Activated CD4-positive, CD25-positive, alpha-beta regulatory T cell (primary cell): Measurements from ENCODE around the gene STXBP5.

Experiments used
- DNase-seq, 4 experiments: peaks; one replicate each; lab custom pipeline; 2025; lab: John Stamatoyannopoulos, UW

STXBP5 gene

DNA sequence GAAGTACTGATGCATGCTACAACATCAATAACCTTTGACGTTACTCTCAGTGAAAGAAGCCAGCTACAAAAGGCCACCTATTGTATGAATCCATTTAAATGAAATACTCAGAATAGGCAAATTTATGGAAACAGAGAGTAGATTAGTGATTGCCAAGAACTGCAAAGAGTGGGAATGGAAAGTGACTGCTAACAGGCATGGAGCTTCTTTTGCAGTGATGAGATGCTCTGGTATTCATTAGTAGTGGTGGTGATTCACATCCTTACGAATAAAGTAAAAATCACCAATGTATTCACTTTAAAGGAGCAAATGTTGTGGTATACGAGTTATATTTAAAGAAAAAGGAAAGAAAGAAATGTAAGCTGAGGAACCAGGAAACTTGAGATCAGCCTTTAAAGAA is 177.5 kb downstream of the STXBP5 start:
- DNase-seq, result no peak

DNA sequence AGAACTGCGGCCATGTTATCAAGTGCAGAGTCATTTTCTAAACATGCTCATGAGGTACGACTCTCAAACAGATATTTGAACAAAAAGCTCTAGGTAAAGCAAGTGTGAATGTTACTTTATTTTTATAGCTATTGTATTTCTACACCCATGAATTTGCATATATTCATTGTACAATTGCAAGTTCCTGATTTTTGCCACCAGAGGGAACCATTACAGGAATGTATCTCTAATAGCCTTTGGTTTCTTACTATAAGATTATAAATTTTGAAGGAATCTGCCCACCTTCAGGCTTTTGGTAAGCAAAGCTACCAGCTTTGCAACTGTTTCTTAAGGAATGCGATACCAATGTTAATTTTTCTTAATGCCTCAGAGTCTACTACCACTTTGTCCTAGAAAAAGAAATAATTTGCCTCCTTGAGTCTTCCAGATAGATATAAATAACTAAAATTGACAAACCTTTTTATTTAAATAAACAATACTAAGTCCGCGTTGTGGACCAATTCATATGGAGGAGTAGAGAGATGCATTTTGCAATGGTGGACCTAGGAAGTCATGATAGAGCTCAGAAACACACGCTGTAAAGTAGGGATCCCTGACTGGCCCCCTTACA is 178.8 kb downstream of the STXBP5 start:
- no peak for DNase-seq

DNA sequence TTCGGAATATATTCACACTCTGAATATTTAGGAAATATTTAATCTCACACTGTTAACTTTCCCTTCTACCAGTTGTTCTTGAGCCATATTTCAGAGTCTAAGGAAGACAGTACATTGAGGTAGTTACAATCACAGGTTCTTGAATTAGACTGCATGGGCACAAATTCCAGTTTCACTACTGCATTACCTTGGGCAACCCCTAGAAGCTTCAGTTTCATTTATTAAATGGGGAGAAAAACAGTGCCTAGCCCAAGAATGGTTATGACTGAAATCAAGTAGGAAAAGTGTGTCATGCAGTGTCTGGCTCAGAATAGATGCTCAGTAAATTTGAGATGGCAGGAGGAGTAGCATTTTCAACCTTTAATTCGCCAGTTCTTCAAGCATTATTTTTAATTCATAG is 179.8 kb downstream of the STXBP5 start:
- DNase-seq, result no peak

DNA sequence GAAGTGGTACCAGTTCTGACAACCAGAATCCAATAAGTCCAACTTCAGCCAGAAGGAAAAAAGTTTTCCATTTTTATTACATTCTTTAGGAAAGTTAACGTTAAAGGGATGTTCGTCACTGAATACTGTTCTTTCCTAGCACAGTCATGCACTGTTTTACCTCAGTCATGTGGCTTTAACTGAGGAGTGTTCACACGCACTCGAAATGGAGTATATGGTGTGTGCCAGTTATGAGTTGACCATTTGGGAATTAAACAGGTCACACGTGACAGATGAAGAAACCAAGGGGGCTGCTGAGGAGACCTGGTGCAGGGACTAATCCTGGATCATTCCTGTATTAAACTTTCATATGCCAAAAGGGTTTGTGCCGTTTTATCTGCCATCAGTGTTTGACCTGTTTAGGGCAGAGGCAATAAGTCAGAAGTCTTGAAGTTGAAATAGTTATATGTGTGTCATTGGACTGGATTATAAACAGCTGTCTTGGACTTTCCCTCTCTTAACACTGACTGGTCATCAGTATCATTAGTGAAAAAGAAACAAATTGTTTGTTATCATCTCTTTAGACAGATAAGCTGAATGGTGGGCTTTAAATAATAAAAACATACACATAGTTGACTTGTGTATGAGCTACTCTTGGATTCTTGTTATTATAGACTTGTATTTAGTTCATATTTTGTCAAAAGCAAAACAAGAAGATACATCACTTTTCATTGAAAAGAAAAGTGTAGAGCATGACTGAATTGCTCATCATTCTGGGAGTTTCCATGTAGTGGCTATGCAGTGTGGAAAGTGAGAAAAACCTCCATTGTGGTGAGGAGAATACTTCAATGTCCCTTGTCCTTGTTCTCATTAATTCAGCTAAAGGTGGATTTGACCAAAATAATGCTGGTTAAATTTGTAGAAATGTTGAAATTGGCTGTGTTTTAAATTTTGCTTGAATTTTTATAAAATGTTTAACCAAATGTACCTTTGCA is 180.8 kb downstream of the STXBP5 start:
- DNase-seq, result no peak

DNA sequence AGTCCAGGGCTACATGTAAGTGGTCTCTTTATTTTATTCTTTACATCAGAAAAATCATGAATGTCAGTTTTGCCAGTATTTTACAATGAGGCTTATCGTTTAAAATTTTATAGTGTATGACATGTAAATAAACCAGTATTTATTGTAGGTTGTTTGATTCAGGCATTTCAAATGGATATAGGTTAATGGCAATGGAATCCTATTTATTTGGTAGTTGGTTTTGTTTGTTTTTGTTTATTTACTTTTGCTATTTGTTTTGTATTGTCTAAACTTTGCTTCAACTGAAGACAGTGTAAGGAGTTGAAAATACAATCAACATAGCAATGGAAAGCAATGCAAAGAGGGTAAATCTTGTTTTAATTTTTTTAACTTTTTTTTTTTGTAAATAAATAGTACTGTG is 185.2 kb downstream of the STXBP5 start:
- no peak for DNase-seq

DNA sequence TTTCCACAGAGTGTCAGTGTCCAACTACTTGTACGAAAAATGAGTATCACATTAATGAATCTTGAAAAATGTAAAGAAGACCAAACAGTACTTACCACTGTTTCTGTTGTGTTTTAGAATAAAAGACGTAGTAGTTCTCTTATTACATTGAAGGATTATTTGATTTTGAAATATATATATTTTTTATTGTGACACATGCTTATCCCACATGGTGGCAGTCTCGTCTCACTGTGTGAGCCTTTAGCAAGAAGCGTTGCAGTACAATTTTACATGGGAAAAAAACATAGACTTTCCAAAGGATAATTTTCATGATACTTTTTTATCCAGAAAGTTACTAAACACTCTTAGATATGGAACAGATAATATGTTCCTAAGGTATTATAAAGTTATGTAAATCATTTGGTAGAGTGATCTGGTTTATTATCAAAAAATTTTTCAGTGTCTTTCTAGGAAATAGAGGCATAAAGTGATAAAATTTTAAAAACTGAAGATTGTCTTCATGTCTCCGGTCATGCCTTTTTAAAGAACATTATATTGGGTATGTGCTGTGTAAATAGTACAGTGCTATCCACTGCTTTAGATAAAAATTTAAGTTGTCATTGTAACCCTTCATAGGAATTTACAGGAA is 186.8 kb downstream of the STXBP5 start:
- DNase-seq, result no peak

DNA sequence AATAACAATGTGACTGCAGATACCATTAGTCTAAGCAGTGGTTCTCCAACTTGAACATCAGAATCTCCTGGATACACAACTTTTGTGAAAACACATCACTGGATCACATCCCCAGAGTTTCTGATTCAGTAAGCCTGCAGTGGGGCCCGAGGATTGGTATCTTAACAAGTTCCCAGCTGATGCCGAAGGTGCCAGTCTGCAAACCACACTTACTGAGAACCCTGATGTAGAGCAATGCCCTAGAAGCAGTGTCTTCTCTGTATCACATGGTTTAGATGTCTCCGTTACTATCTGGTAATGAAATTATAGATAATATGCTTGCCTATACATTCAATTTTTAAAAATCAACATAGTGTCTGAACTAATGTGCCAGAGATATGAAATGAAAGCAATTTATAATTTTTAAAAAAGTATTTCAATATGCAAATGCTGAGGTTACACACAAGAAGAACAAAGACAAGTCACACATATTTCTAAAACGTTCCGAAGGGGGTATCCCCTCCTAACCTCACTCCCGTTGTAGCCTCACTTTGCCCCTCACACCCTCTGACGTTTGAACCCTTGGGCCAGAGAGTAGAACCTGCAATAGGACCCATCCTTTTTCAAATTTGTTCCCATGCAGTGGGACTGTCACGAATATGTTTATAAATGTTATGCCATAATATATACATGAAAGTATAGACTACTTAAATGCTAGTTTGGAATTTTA is 188.9 kb downstream of the STXBP5 start:
- no peak for DNase-seq

DNA sequence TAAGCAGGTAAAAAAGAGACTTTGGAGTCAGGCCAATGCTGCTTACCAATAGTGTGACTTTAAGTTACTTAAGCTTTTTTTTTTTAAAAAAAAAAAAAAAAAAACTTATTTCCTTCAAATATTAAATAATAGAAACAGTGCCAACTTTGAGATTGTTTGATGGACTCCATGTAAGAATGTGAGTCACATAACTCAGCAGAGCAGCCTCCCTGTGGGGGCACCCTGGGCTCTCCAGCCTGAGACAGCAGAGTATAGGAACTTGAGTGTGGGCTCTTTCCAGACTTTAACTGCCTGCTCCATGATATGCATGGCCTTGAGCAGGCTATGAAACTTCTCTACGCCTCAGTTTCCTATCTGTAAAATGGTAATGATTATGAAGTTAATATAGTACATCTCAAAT is 190.9 kb downstream of the STXBP5 start:
- DNase-seq, result no peak

DNA sequence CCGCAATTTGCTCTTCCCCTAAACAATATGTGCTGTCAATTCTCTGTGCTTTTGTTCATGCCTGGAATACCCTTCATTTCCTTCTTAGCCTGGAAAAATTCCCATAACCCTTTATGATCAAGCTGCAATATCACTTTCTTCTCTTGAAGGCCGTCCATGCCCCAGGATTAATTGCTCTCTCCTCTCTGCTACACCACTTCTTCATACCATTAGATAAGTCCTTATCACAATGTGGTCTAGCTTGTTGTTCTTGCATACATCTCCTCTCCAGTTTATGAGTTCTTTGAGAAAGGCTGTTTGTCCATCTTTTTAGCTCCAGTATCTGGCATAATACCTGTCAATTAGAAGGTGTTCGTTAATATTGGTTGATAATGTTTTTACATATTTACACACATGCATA is 193.1 kb downstream of the STXBP5 start:
- DNase-seq, result no peak

DNA sequence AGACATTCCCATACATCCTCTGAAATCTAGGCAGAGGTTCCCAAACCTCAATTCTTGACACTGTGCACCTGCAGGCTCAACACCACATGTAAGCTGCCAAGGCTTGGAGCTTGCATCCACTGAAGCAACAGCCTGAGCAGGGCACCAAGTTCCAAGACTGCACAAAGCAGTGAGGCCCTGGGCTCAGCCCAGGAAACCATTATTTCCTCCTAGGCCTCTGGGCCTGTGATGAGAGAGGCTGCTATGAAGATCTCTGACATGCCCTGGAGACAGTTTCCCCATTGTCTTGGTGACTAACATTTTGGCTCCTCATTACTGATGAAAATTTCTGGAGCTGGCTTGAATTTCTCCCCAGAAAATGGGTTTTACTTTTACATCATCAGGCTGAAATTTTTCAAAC is 196.8 kb downstream of the STXBP5 start:
- no peak for DNase-seq

DNA sequence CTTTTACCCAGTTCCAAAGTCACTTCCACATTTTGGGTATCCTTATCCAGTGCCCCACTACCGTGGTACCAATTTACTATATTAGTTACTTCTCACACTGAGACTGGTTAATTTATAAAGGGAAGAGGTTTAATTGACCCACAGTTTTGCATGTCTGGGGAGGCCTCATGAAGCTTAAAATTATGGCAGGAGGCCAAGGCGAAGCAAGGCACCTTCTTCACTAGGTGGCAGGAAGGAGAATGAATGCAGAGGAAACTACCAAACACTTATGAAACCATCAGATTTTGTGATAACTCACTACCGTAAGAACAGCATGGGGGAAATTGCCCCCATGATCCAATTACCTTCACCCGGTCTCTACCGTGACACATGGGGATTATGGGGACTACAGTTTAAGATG is 197.6 kb downstream of the STXBP5 start:
- no peak for DNase-seq

DNA sequence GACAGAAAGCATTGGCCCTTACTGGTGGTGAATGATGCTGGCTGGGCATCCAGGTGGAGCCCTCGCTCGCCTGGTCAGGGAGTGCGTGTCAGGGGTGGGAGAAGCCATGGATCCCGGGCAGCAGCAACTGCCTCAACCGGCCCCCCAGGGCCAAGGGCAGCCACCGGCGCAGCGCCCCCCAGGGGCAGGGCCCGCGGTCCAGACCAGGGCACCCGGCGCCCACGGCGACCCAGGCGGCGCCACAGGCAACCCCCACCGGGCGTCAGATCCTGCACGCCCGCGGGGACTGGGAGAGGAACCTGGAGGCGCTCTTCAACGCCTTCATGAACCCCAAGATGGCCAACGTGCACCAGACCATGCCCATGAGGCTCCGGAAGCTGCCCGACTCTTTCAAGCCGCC is 202.6 kb downstream of the STXBP5 start:
- DNase-seq, result no peak

DNA sequence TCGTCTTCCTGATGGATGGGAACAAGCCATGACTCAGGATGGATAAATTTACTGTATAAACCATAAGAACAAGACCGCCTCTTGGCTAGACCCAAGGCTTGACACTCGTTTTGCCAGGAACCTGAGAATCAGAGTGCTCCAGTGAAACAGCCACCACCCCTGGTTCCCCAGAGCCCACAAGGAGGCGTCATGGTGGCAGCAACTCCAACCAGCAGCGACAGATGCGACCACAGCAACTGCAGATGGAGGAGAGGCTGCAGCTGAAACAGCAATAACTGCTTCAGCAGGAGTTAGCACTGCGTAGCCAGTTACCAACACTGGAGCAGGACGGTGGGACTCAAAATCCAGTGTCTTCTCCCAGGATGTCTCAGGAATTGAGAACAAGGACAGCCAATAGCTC is 203.4 kb downstream of the STXBP5 start:
- no peak for DNase-seq

DNA sequence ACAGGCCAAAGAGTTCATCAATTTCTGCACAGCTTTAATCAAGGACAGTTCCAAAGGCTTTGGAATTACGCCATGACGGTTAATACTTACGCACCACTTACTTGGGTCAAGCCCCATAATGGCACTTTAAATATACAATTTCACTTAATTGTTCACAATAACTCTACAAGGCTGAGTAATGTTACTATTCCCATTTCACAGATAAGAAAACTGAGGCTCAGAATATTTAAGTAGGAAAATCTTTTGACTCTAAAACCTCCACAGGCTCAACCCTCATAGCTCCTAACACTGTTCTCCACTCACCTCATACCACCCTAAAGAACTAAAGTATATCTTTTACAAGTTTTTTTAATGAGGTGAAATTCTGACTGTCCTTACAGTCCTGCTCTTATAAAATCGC is 212.4 kb downstream of the STXBP5 start:
- DNase-seq, result no peak

DNA sequence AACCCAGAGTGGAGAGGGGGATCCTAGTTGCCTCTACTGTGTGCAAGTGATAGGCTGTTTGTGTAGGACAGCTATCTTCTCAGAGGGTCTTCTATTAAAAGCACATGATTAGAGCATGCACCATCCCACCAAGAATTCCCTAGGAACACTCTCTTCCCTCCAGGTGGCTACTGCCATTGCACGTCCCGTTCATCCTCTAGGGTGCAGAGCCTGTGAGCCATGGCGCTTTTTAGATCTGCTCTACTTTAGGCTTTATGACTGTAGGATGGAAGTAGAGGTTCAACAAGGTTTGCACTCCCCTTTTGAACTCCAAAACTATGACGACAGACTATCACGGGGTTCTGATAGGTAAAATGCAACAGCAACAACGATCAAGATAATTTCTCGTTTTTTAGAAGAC is 213.7 kb downstream of the STXBP5 start:
- DNase-seq, result no peak

DNA sequence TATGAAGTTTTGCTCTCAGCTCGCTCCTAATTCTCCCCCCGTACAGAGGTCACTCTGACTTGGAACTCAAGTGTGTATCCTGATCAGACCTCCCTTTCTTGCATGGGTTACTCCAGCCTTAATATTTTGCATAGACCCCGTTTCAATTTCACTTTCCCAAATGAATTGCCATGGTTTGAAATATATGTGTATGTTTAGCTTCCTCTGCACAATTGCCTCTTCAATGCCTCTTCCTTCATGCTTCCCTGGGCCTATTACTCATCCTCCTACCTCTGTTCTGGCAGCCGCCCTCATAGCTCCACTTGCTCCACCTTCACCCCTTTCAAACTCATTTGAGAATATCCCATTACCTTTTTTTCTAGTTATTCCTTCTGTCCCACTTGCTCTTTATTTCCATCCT is 214.3 kb downstream of the STXBP5 start:
- DNase-seq, result no peak

DNA sequence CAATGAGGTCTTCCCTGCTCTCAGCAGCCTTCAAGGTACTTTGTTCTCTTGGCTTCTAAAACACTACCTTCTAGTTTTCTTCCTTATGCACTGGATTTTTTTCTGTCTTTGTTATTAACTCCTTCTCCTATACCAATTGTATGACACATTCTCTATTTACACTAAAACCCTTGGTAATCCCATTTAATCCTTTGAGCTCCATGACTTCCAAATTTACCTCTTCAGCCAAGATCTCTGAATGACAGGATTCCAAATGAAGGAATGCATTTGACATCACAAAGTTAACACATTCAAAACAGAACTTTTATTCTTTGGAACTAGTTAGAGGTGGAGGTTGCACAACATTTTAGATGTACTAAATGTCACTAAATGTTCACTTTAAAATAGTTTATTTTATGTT is 217.7 kb downstream of the STXBP5 start:
- no peak for DNase-seq

DNA sequence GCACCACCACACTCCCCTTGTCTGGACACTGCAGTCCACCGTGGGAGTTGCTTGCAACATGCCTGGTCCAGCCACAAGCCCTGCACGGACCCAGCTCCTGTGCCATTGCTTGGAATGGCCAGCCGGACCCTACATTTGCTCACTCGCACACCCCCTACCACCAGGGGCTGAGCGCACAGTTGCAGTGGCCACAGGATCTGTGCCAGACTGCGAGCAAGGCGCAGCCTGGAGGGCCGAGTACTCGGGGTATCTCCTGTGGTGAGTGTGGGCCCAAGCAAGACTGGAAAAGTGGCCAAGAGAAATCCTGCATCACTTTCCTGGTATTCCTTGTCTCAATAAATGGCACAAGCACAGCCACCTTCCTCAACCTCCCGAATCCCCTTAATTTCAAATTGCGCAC is 218.9 kb downstream of the STXBP5 start:
- DNase-seq, result no peak

DNA sequence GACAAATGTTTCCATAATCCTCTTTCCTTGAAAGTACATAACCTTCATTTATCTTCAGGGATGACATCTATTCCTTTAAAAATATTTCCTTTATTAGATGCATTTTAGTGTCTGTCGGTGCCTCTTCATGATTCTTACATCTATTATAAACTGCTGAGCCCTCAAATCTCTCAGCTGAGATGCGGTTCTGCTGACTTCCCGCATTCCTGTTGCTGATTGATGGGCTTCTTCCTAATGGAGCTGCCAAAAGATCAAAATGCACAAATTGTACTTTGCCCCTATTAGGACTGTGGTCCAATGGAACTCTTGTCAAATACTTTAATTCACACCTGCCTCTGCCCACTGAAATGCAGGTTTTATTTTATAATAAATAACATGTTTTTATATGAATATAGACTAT is 225.6 kb downstream of the STXBP5 start:
- DNase-seq, result no peak

DNA sequence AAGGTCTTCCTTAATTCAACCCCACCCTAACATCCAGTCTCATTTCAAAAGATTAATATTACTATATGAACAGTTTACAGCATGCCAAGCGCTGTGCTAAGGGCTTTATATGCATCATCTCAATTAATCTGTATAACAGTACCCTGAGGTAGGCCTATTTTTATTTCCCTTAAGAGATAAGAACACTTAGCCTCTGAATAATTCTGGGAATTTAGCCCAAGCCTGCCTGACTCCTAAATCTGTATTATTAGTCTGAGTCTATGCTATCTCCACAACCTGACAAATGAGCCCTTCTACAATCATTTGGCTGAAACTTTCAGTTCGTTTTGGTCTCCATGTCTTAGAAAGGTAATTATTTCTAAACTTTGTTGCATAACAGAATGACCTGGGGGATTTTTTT is 226.6 kb downstream of the STXBP5 start:
- DNase-seq, result no peak

DNA sequence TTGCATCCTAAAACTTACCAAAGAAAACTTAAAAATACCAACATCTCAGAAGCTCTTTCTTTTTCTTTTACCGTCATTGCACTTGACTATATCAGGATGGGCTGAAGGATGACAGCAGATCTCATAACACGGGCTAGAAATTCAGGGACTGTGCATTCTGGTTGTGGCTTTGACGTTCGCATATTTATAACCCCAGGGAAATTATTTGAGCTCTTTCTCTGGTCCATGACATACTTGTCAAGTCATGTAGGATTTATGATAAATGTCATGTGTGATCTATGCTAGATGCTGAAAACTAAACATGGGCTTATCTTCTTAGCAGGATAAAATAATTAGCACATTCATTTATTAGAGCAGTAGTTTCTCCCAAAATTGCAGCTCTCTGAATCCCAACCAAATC is 229.9 kb downstream of the STXBP5 start:
- no peak for DNase-seq

DNA sequence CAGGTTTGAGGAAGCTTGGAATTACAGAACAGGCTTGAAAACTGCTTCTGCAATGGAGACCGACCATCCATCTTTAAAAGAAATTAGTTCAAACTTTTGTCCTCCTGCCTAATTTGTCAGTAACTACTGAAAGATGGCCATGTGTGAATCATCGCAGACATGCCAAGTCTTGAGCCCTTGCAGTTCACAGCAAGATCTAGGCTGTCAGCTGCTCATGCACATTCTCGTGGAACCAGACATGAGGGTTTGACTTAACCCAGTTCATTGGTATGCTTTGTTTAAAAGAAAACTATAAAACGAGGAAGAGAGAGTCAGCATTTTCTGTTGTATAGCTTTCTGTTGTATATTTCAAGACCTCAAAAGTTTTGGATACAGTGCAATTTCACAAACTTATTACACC is 230.3 kb downstream of the STXBP5 start:
- no peak for DNase-seq

DNA sequence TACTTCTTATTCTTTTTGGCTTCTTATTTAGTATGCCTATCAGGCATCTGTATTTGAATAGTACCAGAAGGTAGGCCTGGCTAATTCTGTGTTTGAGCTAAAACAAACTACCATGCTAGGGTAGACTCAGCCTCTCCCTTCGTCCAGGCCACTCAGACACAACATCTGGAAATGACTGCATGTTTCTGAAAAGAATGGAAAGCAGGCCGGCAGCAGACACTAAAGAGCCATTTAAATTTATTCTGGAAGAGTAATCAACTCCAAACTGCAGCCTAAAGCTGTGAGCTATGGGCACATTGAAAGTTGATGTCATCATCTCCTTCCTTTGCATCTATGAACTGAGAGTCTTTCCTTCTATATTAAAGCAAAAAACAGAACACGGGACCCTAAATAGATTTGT is 233.4 kb downstream of the STXBP5 start:
- no peak for DNase-seq
